ENCODE measurements around the gene DVL3.

DVL3 gene

GRCh38 chr3:184165543-184165942 lies 10.4 kb downstream of the DVL3 start:
- H3K27ac ChIP-seq (ENCODE audit: low read length): no peak overlapping the region

GRCh38 chr3:184166671-184167070 lies 11.5 kb downstream of the DVL3 start:
- Histone ChIP-seq H3K79me2 (ENCODE audit: insufficient read depth, low read length) (peaks cover 10% of the 10 kb centered on the region; the same call in 1 of the 2 replicates), H3K9me3 (ENCODE audit: insufficient read depth, low read length, severe bottlenecking) (no peaks in the 10 kb centered on the region)
- no peak for ATAC-seq (ENCODE audit: insufficient read depth, low read depth)

More at GRCh38 chr3:184165543-184165942, 10.4 kb downstream of the DVL3 start:
- Histone ChIP-seq H4K20me1 (ENCODE audit: insufficient read depth, low read length) (peaks cover 30% of the 10 kb centered on the region), H3K9me3 (ENCODE audit: insufficient read depth, low read length, severe bottlenecking) (no peaks in the 10 kb centered on the region), H3K36me3 (ENCODE audit: insufficient read depth, low read length) (peaks cover 83% of the 10 kb centered on the region), H3K4me3 (ENCODE audit: low read depth in 1 of 2, low read length in 2 of 2) (no peak overlapping the region), H3K9ac (ENCODE audit: low read depth, low read length) (no peak overlapping the region), H2AFZ (ENCODE audit: low read depth, low read length) (no peak overlapping the region), H3K79me2 (ENCODE audit: insufficient read depth, low read length) (peaks cover 20% of the 10 kb centered on the region), H3K4me2 (ENCODE audit: insufficient read depth, low read length) (no peak overlapping the region), H3K4me1 (ENCODE audit: insufficient read depth, low read length) (peaks cover 1% of the 10 kb centered on the region; the same call in 1 of the 2 replicates), H3K27me3 (ENCODE audit: insufficient read depth, low read length, poor library complexity) (no peaks in the 10 kb centered on the region)
- ATAC-seq (ENCODE audit: insufficient read depth, low read depth): no peak
- no peak for DNase-seq
- TF ChIP-seq CTCF (IDR thresholded peaks at IDR 0.05; ENCODE audit: borderline replicate concordance, extremely low read depth, low read length, poor library complexity, severe bottlenecking): no peak

GRCh38 chr3:184167786-184168185 lies 12.6 kb downstream of the DVL3 start:
- H3K27ac ChIP-seq (ENCODE audit: low read length): no peak overlapping the region
- TF ChIP-seq CTCF (IDR thresholded peaks at IDR 0.05; ENCODE audit: borderline replicate concordance, extremely low read depth, low read length, poor library complexity, severe bottlenecking) (no peak), EZH2 (IDR thresholded peaks at IDR 0.05; ENCODE audit: borderline replicate concordance, low read depth, low read length, severe bottlenecking) (no peak)
- no peak for DNase-seq

More at GRCh38 chr3:184166671-184167070, 11.5 kb downstream of the DVL3 start:
- H3K4me1 ChIP-seq (ENCODE audit: insufficient read depth, low read length): no peaks in the 10 kb centered on the region
- H4K20me1 ChIP-seq (ENCODE audit: insufficient read depth, low read length): peaks cover 27% of the 10 kb centered on the region
- H3K36me3 ChIP-seq (ENCODE audit: insufficient read depth, low read length): peaks cover 89% of the 10 kb centered on the region
- H2AFZ ChIP-seq (ENCODE audit: low read depth, low read length): no peak overlapping the region
- H3K4me3 ChIP-seq (ENCODE audit: low read depth in 1 of 2, low read length in 2 of 2): no peak overlapping the region
- no peak for DNase-seq
- H3K27ac ChIP-seq (ENCODE audit: low read length): no peak overlapping the region
- no peak overlapping the region for H3K4me2 ChIP-seq (ENCODE audit: insufficient read depth, low read length)
- no peaks in the 10 kb centered on the region for H3K27me3 ChIP-seq (ENCODE audit: insufficient read depth, low read length, poor library complexity)
- H3K9ac ChIP-seq (ENCODE audit: low read depth, low read length): no peak overlapping the region
- TF ChIP-seq CTCF (IDR thresholded peaks at IDR 0.05; ENCODE audit: borderline replicate concordance, extremely low read depth, low read length, poor library complexity, severe bottlenecking): no peak
- TF ChIP-seq EZH2 (IDR thresholded peaks at IDR 0.05; ENCODE audit: borderline replicate concordance, low read depth, low read length, severe bottlenecking): no peak

More at GRCh38 chr3:184167786-184168185, 12.6 kb downstream of the DVL3 start:
- Histone ChIP-seq H3K36me3 (ENCODE audit: insufficient read depth, low read length) (peaks cover 86% of the 10 kb centered on the region), H3K79me2 (ENCODE audit: insufficient read depth, low read length) (peaks cover 4% of the 10 kb centered on the region; the same call in 1 of the 2 replicates), H3K27me3 (ENCODE audit: insufficient read depth, low read length, poor library complexity) (no peaks in the 10 kb centered on the region), H4K20me1 (ENCODE audit: insufficient read depth, low read length) (peaks cover 22% of the 10 kb centered on the region), H3K4me2 (ENCODE audit: insufficient read depth, low read length) (no peak overlapping the region), H3K9ac (ENCODE audit: low read depth, low read length) (no peak overlapping the region), H3K4me3 (ENCODE audit: low read depth in 1 of 2, low read length in 2 of 2) (no peak overlapping the region), H3K4me1 (ENCODE audit: insufficient read depth, low read length) (no peaks in the 10 kb centered on the region), H3K9me3 (ENCODE audit: insufficient read depth, low read length, severe bottlenecking) (no peaks in the 10 kb centered on the region), H2AFZ (ENCODE audit: low read depth, low read length) (no peak overlapping the region)
- no peak for ATAC-seq (ENCODE audit: insufficient read depth, low read depth)
